AML-193 (cell line): ENCODE data around the gene DYDC1.
"Not testable (repeated sequence)": the region's sequence is repeated elsewhere in the genome, so short reads cannot be mapped to it uniquely, and the experiment has no call there.

Experiments
- DNase-seq, 2 experiments: peaks; one replicate each; lab custom pipeline; 2025; lab: John Stamatoyannopoulos, UW

DYDC1 gene

DNA sequence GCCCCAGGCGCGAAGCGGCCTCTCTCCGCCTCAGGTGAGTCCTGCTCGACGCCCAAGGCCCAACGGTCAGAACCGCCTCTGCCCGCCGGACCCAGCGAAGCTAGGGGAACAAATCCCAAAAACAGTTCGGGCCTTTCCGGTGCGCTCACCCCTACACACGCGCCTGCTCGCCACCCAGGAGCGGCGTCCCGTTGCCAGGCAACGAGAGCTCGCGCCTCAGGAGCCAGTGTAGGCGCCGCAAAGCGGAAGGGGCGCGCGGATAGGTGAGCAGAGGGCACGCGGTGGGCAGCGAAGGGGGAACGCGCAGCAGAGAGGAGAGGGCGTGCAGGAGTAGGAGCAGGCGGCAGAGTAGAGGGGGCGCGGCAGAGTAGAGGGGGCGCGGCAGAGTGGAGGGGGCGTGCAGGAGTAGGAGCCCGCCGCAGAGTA lies at the start of gene DYDC1, which contains the start of gene DYDC2:
DYDC1 (minus strand) TSS at position 193 of the 426 bp plus-strand sequence. CDS start 4,154 bp downstream, outside the sequence.
DYDC2 (plus strand) TSS at position 219 of the 426 bp plus-strand sequence. CDS start 5,663 bp downstream, outside the sequence.
- no peak for DNase-seq

DNA sequence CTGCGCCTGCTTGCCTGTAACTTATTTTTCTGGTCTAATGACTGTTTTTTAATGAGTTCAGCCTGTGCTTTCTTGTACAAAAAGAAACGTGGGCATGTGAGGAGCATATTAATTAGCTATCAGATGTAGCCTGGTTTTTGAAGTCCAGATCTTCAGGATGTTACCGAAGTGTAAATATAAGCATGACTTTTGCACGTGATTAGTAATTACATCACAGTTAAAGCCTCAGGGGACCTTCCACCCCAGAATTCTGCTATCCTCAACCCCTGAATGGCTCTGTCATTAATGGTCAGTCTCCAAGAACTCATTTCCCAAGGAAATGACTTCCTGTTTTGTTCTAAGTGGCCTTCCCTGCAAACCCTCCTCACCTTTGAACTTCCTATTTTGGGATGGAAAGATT lies 49.6 kb upstream of the DYDC1 start:
- DNase-seq: no peak

DNA sequence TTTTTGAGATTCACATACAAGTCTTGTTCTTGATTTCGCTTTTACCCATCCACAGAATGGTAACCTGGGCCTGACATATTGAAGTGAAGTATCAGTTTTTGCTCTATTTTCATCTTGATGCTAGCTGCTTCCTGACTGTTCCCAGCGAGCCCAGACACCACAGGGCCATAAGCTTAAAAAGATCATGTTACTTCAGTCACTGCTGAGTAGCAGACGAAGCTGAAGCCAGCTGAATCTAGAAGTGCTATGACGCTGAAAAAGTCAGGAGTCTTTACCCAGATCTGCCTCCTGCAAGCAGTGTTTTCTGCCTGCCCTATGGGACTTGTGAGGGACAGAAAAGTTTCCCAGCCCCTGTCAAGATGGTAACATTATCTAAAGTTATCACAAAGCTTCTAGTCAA lies 49.1 kb upstream of the DYDC1 start:
- no peak for DNase-seq

DNA sequence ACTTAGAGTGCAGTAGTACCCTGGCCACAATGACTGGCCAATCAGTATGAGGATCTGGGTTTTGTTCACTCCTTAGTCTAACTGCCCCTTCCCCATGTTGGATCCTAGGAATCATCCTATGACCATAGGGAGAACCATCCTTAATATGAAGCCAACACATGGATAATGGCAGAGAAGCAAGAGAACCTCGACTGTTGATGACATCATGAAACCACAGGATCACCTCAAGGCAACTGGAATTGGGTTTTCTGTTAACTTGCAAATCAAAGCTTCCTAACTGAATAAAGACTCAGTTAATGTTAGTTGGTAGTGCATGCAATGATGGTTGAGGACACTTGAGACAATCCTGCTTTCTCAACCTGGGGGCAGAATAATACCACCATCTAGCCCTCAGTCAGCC lies 48.5 kb upstream of the DYDC1 start:
- no peak for DNase-seq

DNA sequence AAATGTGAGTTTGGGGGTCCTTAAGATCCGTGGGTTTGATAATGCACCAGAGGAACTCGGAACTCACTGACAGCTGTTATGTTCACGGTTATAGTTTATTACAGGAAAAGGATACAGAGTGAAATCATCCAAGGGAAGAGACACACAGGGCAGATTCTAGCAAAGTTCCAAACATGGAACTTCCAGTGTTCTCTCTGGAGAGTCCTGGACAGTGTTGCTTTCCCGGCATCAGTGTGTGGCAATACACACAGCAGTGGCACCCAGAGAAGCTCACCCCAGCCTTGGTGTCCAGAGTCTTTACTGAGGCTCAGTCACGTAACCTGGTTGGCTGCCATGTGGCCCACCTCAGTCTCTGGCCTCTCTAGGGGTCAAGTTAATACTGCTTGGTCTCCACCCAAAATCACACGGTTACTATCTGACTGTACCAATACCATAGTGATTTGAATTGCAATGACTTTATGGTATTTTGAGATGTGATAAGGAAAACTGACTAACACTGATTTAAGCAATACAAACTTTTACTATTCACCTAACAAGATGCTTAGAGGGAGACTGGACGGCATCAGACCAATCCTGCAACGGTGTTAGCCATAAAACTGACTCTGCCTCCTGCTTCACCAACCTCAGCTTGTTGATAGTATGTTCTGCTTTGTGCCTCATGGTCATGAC lies 43.7 kb upstream of the DYDC1 start:
- DNase-seq: no peak

DNA sequence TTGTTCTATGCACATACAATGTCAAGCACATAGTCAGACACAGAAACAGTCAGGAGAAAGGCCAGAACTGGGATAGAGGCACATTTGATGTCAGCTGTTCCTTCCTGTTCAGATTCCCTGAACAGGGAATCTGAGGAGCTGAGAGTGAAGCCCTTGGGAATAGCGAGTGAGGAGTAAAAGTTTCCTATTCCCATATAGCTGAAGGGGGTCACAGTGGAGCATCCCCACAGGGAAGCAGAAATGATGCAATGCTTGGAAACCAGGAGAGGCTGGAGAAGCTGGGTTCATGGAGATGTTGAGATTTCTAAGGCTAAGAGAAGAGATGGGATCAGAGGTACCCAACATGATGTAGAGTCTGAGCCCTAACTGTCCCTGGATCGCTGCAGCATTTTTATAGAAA lies 40.5 kb upstream of the DYDC1 start:
- DNase-seq: no peak

DNA sequence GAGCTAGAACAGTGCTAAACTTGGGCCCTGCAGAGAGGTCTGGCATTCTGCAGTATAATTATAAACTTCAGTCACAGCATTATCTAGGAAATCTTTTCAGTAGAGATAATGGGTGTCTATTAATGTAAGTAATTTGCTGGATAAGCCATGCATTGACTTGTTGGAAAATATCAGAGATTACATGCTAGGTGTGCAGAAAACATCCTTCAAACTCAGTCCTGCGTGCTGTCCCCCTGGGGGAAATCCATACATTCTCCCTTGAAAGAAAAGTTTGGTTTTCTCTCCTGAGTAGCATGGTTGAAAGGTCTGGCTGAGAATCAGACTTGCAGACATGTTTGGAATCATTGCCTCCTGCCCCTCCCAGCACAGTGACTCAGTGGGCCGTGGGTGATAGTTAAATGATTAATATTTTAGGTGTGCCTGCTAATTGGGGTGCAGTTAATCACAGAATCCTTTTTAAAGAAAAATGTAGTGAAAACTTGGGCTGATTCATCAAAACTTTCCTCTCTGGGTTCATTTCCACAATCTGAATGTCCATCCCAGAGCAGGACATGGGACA lies 37.9 kb upstream of the DYDC1 start:
- no peak for DNase-seq

DNA sequence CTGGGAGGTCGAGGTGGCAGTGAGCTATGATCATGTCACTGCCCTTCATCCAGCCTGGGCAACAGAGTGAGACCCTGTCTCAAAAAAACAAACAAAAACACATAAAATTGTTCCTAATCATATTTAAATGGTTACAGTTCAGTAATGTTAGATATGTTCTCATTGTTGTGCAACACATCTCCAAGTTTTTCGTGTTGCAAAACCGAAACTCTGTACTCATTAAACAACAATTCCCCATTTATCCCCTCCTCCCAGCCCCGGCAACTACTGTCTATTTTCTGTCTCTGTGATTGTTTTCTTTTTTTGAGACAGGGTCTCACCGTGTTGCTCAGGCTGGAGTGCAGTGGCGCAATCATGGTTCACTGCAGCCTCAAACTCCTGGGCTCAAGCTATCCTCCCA lies 35.7 kb upstream of the DYDC1 start:
- no peak for DNase-seq

DNA sequence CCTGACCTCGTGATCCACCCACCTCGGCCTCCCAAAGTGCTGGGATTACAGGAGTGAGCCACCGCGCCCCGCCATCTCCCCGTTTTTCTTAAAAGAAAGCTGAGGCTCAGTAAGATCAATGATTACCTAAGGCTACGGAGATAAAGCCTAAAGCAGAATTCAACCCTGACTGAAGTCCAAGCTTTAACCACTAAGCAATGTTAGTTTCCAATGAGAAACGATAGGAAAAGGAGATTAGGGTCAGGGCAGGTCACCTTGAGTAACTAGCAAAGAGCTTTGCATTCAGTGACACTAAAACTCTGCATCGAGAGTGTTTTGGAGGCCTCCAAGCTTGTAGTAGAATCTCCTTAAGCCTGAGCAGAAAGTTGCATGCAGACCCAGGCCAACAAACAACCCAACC lies 34.2 kb upstream of the DYDC1 start:
- no peak for DNase-seq

DNA sequence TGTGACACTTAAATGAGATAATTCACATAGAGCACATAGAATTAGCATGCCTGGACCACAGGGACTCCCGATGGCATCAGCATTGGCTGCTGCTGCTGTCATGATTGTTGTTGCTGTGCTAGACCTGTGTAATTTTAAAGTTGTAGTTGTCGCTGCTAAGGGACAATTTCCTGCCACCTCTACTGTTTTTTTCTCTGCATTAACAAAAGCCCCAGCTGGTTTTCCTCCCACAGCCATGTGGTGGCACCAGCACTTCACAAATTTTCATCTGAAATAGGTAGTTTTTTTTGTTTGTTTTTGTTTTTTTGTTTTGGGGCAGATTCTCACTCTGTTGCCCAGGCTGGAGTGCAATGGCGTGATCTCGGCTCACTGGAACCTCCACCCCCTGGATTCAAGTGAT lies 26.4 kb upstream of the DYDC1 start:
- DNase-seq: peak; percentile 36 to 41

DNA sequence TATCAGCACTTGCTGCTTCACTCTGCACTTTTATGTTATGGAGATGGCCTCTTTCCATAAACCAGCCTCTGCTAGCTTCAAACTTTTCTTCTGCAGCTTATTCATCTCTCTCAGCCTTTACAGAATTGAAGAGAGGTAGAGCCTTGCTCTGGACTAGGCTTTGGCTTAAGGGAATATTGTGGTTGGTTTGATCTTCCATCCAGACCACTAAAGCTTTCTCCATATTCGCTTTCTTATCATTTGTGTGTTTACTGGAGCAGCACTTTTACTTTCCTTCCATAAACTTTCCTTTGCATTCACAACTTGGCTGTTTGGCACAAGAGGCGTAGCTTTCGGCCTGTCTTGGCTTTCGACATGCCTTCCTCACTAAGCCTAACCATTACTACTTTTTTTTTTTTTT lies 23.6 kb upstream of the DYDC1 start:
- no peak for DNase-seq

DNA sequence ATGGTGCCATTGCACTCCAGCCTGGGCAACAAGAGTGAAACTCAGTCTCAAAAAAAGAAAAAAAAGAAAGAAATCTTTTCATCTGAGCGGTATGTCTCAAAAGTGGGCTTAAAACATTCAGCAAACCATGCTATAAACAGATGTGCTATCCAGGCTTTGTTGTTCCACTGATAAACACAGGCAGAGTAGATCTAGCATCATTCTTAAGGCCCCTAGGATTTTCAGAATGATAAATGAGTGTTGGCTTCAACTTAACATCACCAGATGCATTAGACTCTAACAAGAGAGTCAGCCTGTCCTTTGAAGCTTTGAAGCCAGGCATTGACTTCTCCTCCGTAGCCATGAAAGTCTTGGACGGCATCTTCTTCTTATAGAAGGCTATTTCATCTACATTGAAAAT lies 23.1 kb upstream of the DYDC1 start:
- DNase-seq: no peak

DNA sequence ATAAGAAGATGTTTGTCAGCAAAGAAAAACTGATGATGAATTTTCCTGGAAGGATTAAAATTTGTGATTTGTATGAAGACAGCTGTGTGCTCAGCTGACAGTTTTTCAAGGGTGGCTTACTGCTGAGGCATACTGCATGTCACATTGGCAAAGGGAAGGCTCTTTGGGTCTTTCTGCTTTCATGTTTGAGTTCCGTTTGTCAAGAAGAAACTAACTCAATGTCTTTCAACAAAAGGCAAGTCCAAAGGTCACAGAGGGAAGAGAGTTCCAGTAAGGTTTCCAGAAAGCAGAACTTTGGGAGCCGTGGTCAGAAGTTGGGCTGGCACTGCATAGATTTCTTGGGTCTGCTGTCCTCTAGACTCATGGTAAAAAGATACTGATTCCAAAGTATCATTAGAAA lies 16.9 kb upstream of the DYDC1 start:
- DNase-seq: no peak

DNA sequence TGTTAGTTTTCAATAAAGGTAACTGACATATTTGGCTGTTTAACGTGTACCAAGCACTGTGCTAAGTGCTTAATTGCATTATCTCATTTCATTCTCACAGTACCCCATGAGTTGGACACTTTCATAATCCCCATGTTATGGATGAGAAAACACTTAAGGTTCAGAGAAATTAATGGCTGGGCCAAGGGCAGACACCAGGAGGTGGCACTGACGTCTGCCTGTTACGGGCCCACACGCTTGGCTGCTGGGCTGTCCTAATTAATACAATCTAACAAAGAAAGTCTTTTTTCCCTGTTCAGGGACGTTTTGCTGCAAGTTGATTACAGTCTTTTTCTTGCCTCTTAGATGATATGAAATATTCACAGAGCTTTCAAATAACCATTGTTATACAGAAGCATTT lies 16.1 kb upstream of the DYDC1 start:
- DNase-seq: no peak

DNA sequence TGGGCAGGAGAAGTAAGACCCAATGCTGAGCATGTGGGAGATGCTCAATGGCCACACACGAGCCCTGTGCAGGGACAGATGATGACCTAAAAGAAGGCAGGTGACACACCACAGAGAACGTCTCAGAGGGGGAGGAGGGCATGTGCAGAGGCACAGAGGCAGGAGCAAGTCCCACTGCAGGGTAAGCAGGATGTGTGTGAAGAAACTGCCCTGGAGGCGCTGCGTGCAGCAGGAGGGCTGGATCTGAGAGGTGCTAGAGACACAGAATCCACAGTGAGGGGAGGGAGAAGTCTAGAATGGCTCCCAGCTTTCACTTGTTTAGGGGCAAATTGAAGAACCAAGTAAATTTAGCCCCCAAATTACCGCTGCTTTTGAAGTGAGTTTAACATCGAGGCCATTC lies 14.9 kb upstream of the DYDC1 start:
- no peak for DNase-seq

DNA sequence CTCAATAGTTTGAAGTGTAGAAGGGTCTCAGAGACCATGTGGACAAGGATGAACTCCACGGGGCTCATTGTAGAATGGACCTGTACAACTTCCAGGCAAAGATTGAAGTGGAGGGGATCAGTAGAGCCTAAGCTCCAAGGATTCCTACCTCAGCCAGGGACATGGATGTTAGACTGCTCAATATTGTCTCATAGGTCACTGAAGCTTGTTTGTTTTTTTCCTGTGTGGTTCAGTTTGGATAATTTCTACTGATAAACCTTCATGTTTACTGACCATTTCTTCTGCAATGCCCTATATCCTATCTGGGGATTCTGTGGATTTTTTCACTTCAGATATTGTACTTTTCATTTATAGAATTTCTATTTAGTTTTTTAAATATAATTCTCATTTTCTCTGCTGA lies 9.0 kb upstream of the DYDC1 start:
- DNase-seq: no peak

DNA sequence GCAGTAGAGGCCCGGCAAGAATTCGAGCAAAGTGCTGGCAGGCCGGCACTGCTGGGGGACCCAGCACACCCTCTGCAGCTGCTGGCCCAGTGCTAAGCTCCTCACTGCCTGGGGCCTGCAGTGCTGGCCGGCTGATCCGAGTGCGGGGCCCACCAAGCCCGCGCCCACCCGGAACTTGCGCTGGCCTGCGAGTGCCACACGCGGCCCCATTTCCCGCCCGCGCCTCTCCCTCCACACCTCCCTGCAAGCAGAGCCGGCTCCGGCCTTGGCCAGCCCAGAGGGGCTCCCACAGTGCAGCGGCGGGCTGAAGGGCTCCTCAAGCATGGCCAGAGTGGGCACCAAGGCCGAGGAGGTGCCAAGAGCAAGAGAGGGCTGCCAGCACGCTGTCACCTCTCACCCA lies 3.1 kb upstream of the DYDC1 start:
- no peak for DNase-seq

DNA sequence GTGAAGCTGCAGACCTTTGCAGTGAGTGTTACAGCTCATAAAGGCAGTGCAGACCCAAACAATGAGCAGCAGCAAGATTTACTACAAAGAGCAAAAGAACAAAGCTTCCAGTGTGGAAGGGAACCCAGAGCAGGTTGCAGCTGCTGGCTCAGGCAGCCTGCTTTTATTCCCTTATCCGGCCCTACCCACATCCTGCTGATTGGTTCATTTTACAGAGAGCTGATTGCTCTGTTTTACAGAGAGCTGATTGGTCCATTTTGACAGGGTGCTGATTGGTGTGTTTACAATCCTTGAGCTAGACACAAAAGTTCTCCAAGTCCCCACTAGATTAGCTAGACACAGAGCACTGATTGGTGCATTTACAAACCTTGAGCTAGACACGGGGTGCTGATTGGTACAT lies 2.4 kb upstream of the DYDC1 start:
- not testable (repeated sequence) for DNase-seq

DNA sequence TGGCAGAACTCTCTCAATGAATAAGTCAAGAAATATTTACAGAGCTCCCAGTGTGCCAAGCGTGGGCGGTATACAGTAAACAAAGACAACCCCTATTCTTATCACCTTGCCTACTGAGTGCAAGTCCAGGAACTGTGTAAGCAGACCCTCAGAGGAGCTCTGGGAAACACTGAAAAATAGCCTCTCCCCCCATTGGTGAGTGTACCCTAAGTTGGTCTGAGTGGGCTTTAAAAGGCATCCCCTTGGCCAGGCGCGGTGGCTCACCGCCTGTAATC lies 1.2 kb upstream of the DYDC1 start:
- DNase-seq: no peak

DNA sequence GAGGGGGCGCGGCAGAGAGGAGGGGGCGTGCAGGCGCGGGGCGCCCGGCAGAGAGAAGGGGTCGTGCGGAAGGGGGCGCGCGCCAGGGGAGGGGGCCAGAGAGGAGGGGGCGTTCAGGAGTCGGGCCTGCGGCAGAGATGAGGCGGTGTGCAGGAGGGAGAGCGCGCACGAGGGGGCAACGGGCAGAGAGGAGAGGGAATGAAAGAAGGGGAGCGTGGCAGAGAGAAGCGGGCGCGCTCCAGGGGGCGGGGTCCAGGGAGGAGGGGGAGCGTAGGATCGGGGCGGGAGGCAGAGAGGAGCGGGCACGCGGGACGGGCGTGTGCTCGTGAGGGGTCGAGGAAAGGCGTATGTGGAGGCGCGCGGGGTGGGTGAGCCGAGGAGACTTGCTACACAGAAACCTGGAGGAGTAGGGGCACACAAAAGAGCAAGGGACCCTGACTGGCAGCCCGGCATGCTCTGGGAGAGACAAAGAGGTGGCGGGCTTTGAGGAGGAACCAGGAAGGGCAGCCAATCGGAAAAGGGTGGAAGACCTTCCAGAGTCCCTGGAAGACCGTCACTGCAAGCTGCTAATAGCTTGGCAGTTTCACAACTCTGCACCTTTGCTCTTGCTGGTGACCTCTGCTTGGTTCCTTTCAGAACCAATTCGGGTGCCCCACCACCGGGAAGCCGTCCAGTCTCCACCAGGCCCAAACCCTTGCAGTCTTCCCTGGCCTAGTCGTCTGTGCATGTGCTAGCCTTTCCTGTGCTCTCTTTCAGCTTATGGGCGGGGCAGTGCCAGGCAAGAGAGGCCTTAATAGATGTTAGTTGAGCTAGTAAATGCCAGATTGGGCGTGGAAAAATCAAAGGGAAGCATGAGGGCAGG lies 665 bp upstream of the DYDC1 start:
- no peak for DNase-seq

DNA sequence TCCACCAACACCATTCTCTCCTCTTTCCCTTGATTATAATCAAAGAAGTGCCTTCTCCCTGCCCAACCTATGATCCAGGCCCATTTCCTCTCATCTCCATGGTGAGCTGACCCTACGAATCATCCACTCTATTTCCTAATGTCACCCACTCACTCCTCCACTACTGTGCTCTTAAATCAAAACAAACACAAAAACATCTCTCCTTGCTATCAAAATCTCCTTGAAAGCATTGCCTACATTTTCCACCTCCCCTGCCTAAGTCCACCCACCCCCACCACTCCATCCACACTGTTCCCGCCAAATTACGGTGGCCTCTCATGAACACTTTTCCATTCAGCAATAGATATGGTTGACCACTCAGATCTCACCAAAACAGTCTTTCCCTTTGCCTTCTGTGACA lies 5.3 kb downstream of the DYDC1 start:
- DNase-seq: no peak

DNA sequence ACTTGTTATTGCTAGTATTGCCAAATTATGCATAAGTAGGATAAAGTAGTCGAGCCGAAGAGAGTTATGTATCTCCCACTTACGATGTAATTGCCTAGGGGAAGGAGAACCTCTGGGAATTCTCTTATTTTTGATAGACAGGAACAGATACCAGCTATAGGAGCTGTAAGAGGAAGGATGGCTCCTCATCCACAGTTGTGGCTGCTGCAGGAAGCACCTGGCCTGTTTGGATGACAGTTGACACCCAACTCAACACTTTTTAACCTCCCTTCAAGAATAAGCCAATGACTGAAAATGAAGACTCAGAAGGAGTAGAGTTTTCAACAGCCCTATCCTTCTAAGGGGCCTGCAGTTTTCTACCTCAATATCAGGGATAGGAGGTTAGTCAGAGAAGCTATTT lies 6.3 kb downstream of the DYDC1 start:
- no peak for DNase-seq

DNA sequence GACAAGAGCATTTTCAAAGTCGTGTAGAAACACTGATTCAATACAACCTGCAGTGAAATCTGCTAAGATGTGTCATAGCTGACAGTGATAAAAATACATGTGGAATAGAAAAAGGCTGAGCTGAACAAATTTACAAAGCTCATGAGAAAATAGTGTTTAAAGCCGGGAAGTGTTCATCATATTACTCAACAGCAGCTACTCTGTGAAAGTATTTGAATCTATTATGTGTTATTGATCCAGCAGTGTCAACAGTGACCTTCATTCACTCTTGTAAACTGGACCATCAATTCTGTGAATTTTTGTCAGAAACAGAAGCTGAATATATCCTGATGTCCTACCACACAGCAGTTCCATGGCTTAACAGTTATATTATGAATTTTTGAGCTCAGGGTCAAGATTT lies 11.6 kb downstream of the DYDC1 start:
- no peak for DNase-seq
